ENCODE results near the gene DEGS1. TPM values are rescaled to one million over a fixed set of nuclear protein-coding genes. Genes with fewer than 3 reads are reported as not detected.

DEGS1 gene
- polyA plus RNA-seq, 1 experiment = 193 TPM

DNA sequence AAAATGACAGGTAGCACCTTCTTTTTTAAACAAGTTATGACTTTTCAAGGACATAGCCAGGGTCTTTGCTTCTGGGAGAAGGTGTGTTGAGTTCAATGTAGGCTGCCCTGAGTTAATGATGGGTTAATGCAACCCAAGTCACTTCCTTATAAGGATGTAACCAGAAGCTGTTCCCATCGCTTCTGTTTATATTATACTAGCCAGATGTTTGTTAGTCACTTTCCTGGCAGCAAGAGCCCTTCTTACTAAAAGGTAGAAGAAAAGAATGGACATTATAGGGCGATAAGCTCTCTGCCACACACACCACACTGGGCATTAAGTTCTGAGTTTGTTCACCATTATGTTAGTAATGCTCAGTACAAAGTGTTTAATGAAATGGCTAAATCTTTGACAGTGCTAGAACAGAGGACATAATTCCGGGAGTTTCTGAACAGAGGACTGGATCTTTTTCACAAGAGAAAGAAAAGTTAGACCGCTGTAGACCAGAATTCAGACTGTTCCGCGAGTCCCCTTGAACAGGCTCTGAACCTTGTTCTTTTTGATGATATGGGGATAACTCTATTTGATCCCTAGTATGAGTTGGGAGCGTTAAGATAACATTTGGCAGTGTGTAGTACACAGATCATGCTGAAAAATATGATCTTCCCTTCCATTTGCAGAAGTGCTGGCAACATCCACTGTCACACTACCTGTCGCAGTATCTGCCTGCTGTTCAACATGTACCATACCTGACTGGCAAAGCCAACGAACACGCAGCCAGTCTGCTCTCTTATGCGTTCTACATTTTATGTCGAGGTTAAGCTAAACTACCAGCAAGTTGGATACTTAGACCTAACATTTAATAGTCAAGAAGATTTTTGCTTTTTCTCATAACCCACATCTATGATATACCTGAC lies 41.0 kb downstream of the DEGS1 start:
- peak overlapping the region; percentile 68 for H3K27ac ChIP-seq (ENCODE audit: low read depth, low read length)
- H3K27me3 ChIP-seq (ENCODE audit: control insufficient read depth, insufficient read depth, low read length) = no peaks in the 10 kb centered on the region
- peak; percentile 80 for DNase-seq (ENCODE audit: low read depth, low spot score)
- ChIA-PET CTCF (interaction anchor here (0.7 kb wide), 1 partner anchor 429 kb away, joined by 5 read pairs; no protein-coding TSS in a partner anchor), POLR2A (interaction anchor here (0.6 to 1.4 kb wide), 6 partner anchors 19 to 76 kb away, joined by 3 to 7 read pairs (median 3); no protein-coding TSS in a partner anchor)
- TF ChIP-seq, protein P1, sequence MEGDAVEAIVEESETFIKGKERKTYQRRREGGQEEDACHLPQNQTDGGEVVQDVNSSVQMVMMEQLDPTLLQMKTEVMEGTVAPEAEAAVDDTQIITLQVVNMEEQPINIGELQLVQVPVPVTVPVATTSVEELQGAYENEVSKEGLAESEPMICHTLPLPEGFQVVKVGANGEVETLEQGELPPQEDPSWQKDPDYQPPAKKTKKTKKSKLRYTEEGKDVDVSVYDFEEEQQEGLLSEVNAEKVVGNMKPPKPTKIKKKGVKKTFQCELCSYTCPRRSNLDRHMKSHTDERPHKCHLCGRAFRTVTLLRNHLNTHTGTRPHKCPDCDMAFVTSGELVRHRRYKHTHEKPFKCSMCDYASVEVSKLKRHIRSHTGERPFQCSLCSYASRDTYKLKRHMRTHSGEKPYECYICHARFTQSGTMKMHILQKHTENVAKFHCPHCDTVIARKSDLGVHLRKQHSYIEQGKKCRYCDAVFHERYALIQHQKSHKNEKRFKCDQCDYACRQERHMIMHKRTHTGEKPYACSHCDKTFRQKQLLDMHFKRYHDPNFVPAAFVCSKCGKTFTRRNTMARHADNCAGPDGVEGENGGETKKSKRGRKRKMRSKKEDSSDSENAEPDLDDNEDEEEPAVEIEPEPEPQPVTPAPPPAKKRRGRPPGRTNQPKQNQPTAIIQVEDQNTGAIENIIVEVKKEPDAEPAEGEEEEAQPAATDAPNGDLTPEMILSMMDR (IDR thresholded peaks at IDR 0.05; ENCODE audit: low read depth, low read length) = no peak
- no peak overlapping the region for H3K4me3 ChIP-seq (ENCODE audit: low read depth, low read length)
- H3K9me3 ChIP-seq (ENCODE audit: control insufficient read depth, insufficient read depth, low read length) = no peaks in the 10 kb centered on the region

DNA sequence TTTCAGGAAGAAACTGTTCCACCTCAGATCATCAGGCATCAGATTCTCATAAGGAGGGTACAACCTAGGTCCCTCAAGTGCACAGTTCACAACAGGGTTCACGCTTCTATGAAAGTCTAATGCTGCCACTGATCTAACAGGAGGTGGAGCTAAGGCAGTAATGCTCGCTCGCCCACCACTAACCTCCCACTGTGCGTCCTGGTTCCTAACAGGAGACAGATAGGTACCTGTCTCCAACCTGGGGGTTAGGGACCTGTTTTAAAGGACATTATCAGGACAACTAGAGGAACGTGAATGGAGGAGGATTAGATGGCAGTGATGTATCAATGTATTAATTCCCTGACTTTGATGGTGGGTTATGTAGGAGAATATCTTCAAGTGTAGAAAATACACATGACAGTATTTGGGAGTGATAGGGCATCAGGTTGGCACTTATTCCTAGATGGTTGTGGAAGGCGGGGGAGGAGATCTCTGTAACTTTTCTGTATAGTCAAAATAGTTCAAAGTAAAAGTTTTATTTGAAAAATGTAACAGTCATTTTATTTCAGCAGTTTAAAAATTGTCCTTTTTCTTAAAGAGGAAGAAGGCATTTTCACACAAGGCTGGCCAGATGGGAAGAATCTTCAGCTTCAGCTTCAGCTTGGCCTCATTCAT lies 43.9 kb downstream of the DEGS1 start:
- H3K4me3 ChIP-seq (ENCODE audit: low read depth, low read length) = no peak overlapping the region
- H3K27ac ChIP-seq (ENCODE audit: low read depth, low read length) = no peak overlapping the region
- H3K9me3 ChIP-seq (ENCODE audit: control insufficient read depth, insufficient read depth, low read length) = no peaks in the 10 kb centered on the region
- POLR2A ChIA-PET = no interaction called here
- TF ChIP-seq, protein P1 (IDR thresholded peaks at IDR 0.05; ENCODE audit: low read depth, low read length) = no peak
- DNase-seq (ENCODE audit: low read depth, low spot score) = no peak
- no peaks in the 10 kb centered on the region for H3K27me3 ChIP-seq (ENCODE audit: control insufficient read depth, insufficient read depth, low read length)
- CTCF ChIA-PET = no interaction called here

DNA sequence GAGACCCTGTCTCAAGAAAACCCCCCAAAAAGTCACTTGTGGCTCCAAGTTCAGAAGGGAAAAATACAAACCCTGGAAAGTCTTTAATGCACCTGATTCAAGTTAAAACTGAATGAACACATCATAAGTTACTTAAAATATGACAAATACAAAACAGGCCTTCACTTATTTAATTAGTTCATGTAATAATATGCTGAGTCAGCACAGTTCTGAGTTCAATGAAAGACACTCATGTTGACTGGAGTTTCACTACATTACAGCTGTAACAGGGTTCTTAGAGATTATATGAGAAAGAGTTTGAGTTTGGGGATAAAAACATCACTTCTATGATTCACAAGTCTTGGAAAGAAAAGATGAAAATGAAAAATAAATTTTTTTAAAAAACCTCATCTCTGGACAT lies 51.0 kb downstream of the DEGS1 start:
- Histone ChIP-seq H3K9me3 (ENCODE audit: control insufficient read depth, insufficient read depth, low read length) (no peaks in the 10 kb centered on the region), H3K27ac (ENCODE audit: low read depth, low read length) (no peak overlapping the region), H3K27me3 (ENCODE audit: control insufficient read depth, insufficient read depth, low read length) (no peaks in the 10 kb centered on the region), H3K4me3 (ENCODE audit: low read depth, low read length) (no peak overlapping the region)
- ChIA-PET CTCF (interaction anchor here (1.2 kb wide), 1 partner anchor 81 kb away, joined by 3 read pairs; no protein-coding TSS in a partner anchor), POLR2A (no interaction called here)
- TF ChIP-seq, protein P1 (IDR thresholded peaks at IDR 0.05; ENCODE audit: low read depth, low read length) = no peak
- DNase-seq (ENCODE audit: low read depth, low spot score) = no peak

DNA sequence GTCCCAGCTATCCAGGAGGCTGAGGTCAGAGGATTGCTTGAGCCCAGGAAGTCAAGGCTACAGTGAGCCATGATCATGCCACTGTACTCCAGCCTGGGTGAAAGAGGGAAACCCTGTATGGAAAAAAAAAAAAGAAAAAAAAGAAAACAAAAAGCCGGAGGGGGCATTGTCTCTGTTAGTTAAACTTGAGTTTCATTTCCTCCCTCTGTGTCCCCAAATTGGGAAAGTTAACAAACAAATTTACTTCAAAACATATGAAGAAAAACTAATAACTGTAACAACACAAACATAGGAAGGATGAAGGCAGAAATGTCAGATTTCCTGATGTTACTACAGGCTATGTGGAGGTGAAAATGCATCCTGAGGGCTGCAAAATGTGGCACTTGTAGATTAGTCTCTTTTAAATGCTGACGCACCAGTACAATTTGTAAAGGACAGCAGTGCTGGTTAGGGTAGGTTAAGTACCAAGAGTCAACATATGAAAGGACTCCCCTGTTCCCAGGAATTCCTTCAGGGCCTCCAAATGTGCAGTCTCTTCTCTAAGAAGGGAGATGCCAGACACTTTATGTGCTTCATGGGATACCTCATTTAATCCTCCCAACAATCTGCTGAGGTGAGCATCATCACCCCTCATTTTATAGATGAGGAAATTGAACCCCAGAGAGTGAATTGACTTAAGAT lies 52.9 kb downstream of the DEGS1 start:
- DNase-seq (ENCODE audit: low read depth, low spot score) = no peak
- H3K4me3 ChIP-seq (ENCODE audit: low read depth, low read length) = no peak overlapping the region
- TF ChIP-seq, protein P1 (IDR thresholded peaks at IDR 0.05; ENCODE audit: low read depth, low read length) = no peak
- H3K27ac ChIP-seq (ENCODE audit: low read depth, low read length) = no peak overlapping the region
- CTCF ChIA-PET = no interaction called here
- H3K27me3 ChIP-seq (ENCODE audit: control insufficient read depth, insufficient read depth, low read length) = no peaks in the 10 kb centered on the region
- POLR2A ChIA-PET = no interaction called here
- no peaks in the 10 kb centered on the region for H3K9me3 ChIP-seq (ENCODE audit: control insufficient read depth, insufficient read depth, low read length)
